HepG2 (cell line): Measurements from ENCODE around the gene ACSS3. TPM values are rescaled to one million over a fixed set of nuclear protein-coding genes. Genes with fewer than 3 reads are reported as not detected.

Source experiments
- ATAC-seq: fragments of 200-7000 bp; cut with Tn5 transposase; 3 replicates; pipeline ENCODE4 v1.9.1; 2020; ENCODE audit warnings: mild to moderate bottlenecking, moderate library complexity
- BruUV-seq: library from RNA; stranded (reverse); fragments of 400-500 nt; replicated peaks from 2 replicates; lab custom pipeline; 2021; lab: Mats Ljungman, UMichigan
- CTCF ChIA-PET: fragments of 300-600 bp; formaldehyde crosslinking; extraction: SDS; loops from one replicate; lab custom pipeline; 2021; ENCODE audit warnings: low total read pairs, inconsistent platforms, low intra/inter-chr PET ratio; lab: Yijun Ruan, JAX
- POLR2A ChIA-PET: fragments of 350-600 bp; sonication (Branson Sonifier 250); formaldehyde crosslinking; loops from one replicate; lab custom pipeline; 2020; ENCODE audit warnings: antibody characterized with exemption, inconsistent platforms; lab: Yijun Ruan, JAX
- DNase-seq: peaks from one replicate; pipeline ENCODE4 v3.0.0-alpha.2; 2015; ENCODE audit warnings: low spot score
- FAIRE-seq: peaks from 3 replicates; lab custom pipeline; 2011; peaks lifted over from hg19 to GRCh38; lab: Jason Lieb, UNC
- H2AFZ ChIP-seq: one replicate; pipeline ENCODE4 v1.6.1; 2011; ENCODE audit warnings: low read length, inconsistent platforms
- H3K27ac ChIP-seq: fragments of 300-600 bp; 3 replicates; pipeline ENCODE4 v1.8.0; 2011; ENCODE audit warnings: mixed run types, mild to moderate bottlenecking, mixed read lengths, low read length, inconsistent platforms; ENCODE audit not compliant: insufficient read depth; ENCODE audit errors: extremely low read length
- H3K27me3 ChIP-seq, 2 experiments: fragments of 200-600 bp in 1 of 2; 2 replicates in 1 of 2; 3 replicates in 1 of 2; pipeline versions ENCODE4 v1.6.0 to v1.8.0; 2011; ENCODE audit warnings: low read length in 2 of 2, mild to moderate bottlenecking in 2 of 2, moderate library complexity in 2 of 2, inconsistent platforms in 1 of 2; ENCODE audit not compliant: insufficient read depth in 2 of 2, control insufficient read depth in 1 of 2
- H3K36me3 ChIP-seq, 2 experiments: fragments of 200-600 bp in 1 of 2; replicated peaks in 1 of 2; 2 replicates in 1 of 2; 3 replicates in 1 of 2; pipeline versions ENCODE4 v1.5.1 to v1.8.0; 2011; ENCODE audit warnings: low read length in 2 of 2, inconsistent platforms in 1 of 2; ENCODE audit not compliant: insufficient read depth in 2 of 2, control insufficient read depth in 1 of 2
- H3K4me1 ChIP-seq: 2 replicates; pipeline ENCODE4 v1.5.1; 2012; ENCODE audit warnings: low read length, inconsistent platforms; ENCODE audit not compliant: insufficient read depth
- H3K4me2 ChIP-seq: 2 replicates; pipeline ENCODE4 v1.6.0; 2011; ENCODE audit warnings: low read depth, low read length, inconsistent platforms
- H3K4me3 ChIP-seq, 3 experiments: fragments of 200-600 bp in 1 of 3; sonication (generic), shearing (Covaris generic) in 1 of 3; replicated peaks in 1 of 3; 2 replicates each; pipeline ENCODE4 v1.5.1; 2011 to 2016; ENCODE audit warnings: low read length in 3 of 3, inconsistent platforms in 2 of 3, low read depth in 2 of 3, mild to moderate bottlenecking in 2 of 3, control low read depth in 1 of 3, mixed read lengths in 1 of 3; ENCODE audit not compliant: insufficient read depth in 1 of 3
- H3K79me2 ChIP-seq: one replicate; pipeline ENCODE4 v1.6.1; 2011; ENCODE audit warnings: low read length, inconsistent platforms; ENCODE audit not compliant: insufficient read depth
- H3K9ac ChIP-seq: 2 replicates; pipeline ENCODE4 v1.6.0; 2011; ENCODE audit warnings: mild to moderate bottlenecking, low read depth, low read length, inconsistent platforms; ENCODE audit not compliant: insufficient read depth
- H3K9me3 ChIP-seq: 2 replicates; pipeline ENCODE4 v1.5.1; 2012; ENCODE audit warnings: mild to moderate bottlenecking, low read length
- H4K20me1 ChIP-seq: 2 replicates; pipeline ENCODE4 v1.6.0; 2011; ENCODE audit warnings: inconsistent platforms, mild to moderate bottlenecking, low read length, moderate library complexity; ENCODE audit not compliant: insufficient read depth
- ZBTB20 ChIP-seq: sonication (generic); formaldehyde crosslinking; IDR thresholded peaks from 2 replicates; pipeline ENCODE4 v1.8.1; 2023; ENCODE audit warnings: missing genetic modification reagents, low read depth, mild to moderate bottlenecking, borderline replicate concordance
- ZNF383 ChIP-seq: sonication (generic); formaldehyde crosslinking; IDR thresholded peaks from 2 replicates; pipeline ENCODE4 v1.4.0; 2020; ENCODE audit warnings: missing genetic modification reagents, mild to moderate bottlenecking, borderline replicate concordance
- ZNF646 ChIP-seq: sonication (generic); formaldehyde crosslinking; IDR thresholded peaks from 2 replicates; pipeline ENCODE4 v1.9.0; 2021; ENCODE audit warnings: mild to moderate bottlenecking, missing genetic modification reagents
- in situ Hi-C: cut with HindIII; loops from 2 replicates; pipeline ENCODE4 v1.10.0; 2017; ENCODE audit warnings: low pct_unique_long_range_greater_than_20kb; ENCODE audit not compliant: extremely low pct_ligation_motif_present
- intact Hi-C: fragments of 100-400 bp; cut with micrococcal nuclease; formaldehyde crosslinking; loops from one replicate; pipeline ENCODE4 v1.10.0; 2022; ENCODE audit not compliant: unreplicated experiment
- polyA plus RNA-seq, 8 experiments: library from polyadenylated mRNA; depleted of rRNA in 3 of 8; stranded (reverse) in 7 of 8; unstranded in 1 of 8; fragments of >200 nt; fragmentation: Illumina TruSeq in 4 of 8; extraction: Trizol in 4 of 8; gene quantifications; 2 replicates each; pipeline versions ENCODE4 v1.2.1 to v1.2.3, GENCODE V29; 2011 to 2016; ENCODE audit warnings: low read depth in 4 of 8, missing spikeins in 1 of 8, mixed read lengths in 1 of 8; ENCODE audit not compliant: insufficient read depth in 1 of 8
- total RNA-seq, 5 experiments: library from RNA; depleted of rRNA; stranded (reverse); fragments of >200 nt; fragmentation: Illumina TruSeq; extraction: Trizol; gene quantifications; 2 replicates each; pipeline ENCODE4 v1.2.3, GENCODE V29; 2016; ENCODE audit warnings: low read depth in 1 of 5

The ACSS3 gene
- total and polyA plus RNA-seq, 2 of the 13 experiments (the other 11 are each of a cell fraction or from before 2014, with no cell fraction given): 79.5 to 86.3 TPM

DNA sequence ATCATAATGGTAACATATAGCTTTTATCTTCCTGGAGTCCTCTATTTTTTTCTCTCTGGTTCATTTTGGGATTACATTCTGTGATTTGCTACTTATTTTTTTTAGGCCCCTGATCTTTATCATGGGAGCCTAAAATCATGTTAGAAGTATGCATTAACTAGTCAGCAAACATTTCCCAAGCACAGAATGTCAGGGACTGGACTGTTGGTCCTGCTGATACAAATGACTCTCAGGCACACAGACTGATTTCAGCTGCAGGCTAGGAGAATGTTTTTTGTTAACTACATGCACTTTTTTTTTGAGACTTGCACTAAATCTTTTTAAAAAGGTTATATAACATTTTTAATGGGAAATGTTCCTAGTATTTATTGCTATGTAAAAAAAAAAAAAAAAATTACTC, 131.1 kb downstream of the ACSS3 start:
- H4K20me1 ChIP-seq: no peaks in the 10 kb centered on the region
- no peak overlapping the region for H3K4me3 ChIP-seq
- no peaks in the 10 kb centered on the region for H3K79me2 ChIP-seq
- ChIA-PET POLR2A (no interaction called here), CTCF (no interaction called here)
- in situ Hi-C loops (no loop called here), intact Hi-C loops (no loop called here)
- peak overlapping the region; percentile 32 for H3K27ac ChIP-seq
- peak; percentile 70 for FAIRE-seq
- no peak overlapping the region for H3K9ac ChIP-seq
- no peaks in the 10 kb centered on the region for H3K9me3 ChIP-seq
- no peaks in the 10 kb centered on the region for H3K27me3 ChIP-seq
- peak; percentile 49 for DNase-seq
- peaks cover 35% of the 10 kb centered on the region for H3K4me1 ChIP-seq
- peaks cover 2 to 16% of the 10 kb centered on the region in 2 experiments; a peak in 2 of 5 replicates for H3K36me3 ChIP-seq
- TF ChIP-seq ZNF646 (CRISPR knock-in tag) (no peak), ZBTB20 (CRISPR knock-in tag) (no peak), ZNF383 (CRISPR knock-in tag) (no peak)
- peak; percentile 91 for ATAC-seq
- no peak overlapping the region for H3K4me2 ChIP-seq
- no peak overlapping the region for H2AFZ ChIP-seq
- BruUV-seq: no TSS peak
